PC-9 (cell line): ENCODE measurements around the gene RFK. TPM values are rescaled to one million over a fixed set of nuclear protein-coding genes. Genes with fewer than 3 reads are reported as not detected.

Experiments
- BruUV-seq: library from RNA; stranded (reverse); fragments of 400-500 nt; replicated peaks from 2 replicates; lab custom pipeline; 2021; lab: Mats Ljungman, UMichigan
- CTCF ChIA-PET: fragments of 300-600 bp; sonication (Branson Sonifier 250); formaldehyde crosslinking; loops from one replicate; lab custom pipeline; 2022; ENCODE audit warnings: antibody characterized with exemption; lab: Charles Lee
- POLR2A ChIA-PET: fragments of 300-600 bp; sonication (Branson Sonifier 250); formaldehyde crosslinking; loops from one replicate; lab custom pipeline; 2022; ENCODE audit warnings: antibody characterized with exemption; ENCODE audit not compliant: unreplicated experiment; lab: Charles Lee
- DNase-seq, 2 experiments: peaks; one replicate each; pipeline versions ENCODE4 v3.0.0 to v3.0.0-alpha.2; 2015 to 2022; ENCODE audit warnings: mixed read lengths in 1 of 2
- H2AFZ ChIP-seq: fragments of 200-600 bp; sonication (generic); 2 replicates; pipeline ENCODE4 v1.8.1; 2017; ENCODE audit warnings: antibody characterized with exemption
- H3F3A ChIP-seq: fragments of 200-600 bp; sonication (generic); 2 replicates; pipeline ENCODE4 v1.8.1; 2017; ENCODE audit warnings: antibody characterized with exemption, mild to moderate bottlenecking, low read depth; ENCODE audit not compliant: insufficient read depth
- H3K27ac ChIP-seq: fragments of 200-600 bp; sonication (generic); 2 replicates; pipeline ENCODE4 v1.6.1; 2016; ENCODE audit warnings: mixed run types
- H3K27me3 ChIP-seq: fragments of 200-600 bp; sonication (generic); 2 replicates; pipeline ENCODE4 v1.6.1; 2016; ENCODE audit warnings: low read depth, mixed run types; ENCODE audit not compliant: insufficient read depth
- H3K36me3 ChIP-seq: fragments of 200-600 bp; sonication (generic); 2 replicates; pipeline ENCODE4 v1.6.1; 2016; ENCODE audit warnings: low read depth, mixed run types
- H3K4me1 ChIP-seq: fragments of 200-600 bp; sonication (generic); replicated peaks from 2 replicates; pipeline ENCODE4 v1.6.1; 2016; ENCODE audit warnings: mixed run types; ENCODE audit not compliant: insufficient read depth
- H3K4me2 ChIP-seq: fragments of 200-600 bp; sonication (generic); 2 replicates; pipeline ENCODE4 v1.6.1; 2017; ENCODE audit warnings: mixed run types
- H3K4me3 ChIP-seq: fragments of 200-600 bp; sonication (generic); 2 replicates; pipeline ENCODE4 v1.6.1; 2016; ENCODE audit warnings: mixed run types
- H3K79me2 ChIP-seq: fragments of 200-600 bp; sonication (generic); 2 replicates; pipeline ENCODE4 v1.6.1; 2017; ENCODE audit warnings: low read depth, mixed run types
- H3K9me2 ChIP-seq: fragments of 200-600 bp; sonication (generic); 2 replicates; pipeline ENCODE4 v1.8.1; 2017; ENCODE audit warnings: mild to moderate bottlenecking; ENCODE audit not compliant: insufficient read depth
- H3K9me3 ChIP-seq: fragments of 200-600 bp; sonication (generic); 2 replicates; pipeline ENCODE4 v1.8.1; 2016; ENCODE audit warnings: low read depth; ENCODE audit not compliant: insufficient read depth
- H4K20me1 ChIP-seq: fragments of 200-600 bp; sonication (generic); 2 replicates; pipeline ENCODE4 v1.8.1; 2017; ENCODE audit not compliant: insufficient read depth
- EZH2 ChIP-seq: fragments of 200-600 bp; sonication (generic); IDR thresholded peaks from 2 replicates; pipeline ENCODE4 v1.8.0; 2017; ENCODE audit warnings: antibody characterized with exemption, low read depth
- intact Hi-C: fragments of 100-400 bp; cut with micrococcal nuclease; formaldehyde crosslinking; loops from one replicate; pipeline ENCODE4 v1.10.0; 2022; ENCODE audit not compliant: unreplicated experiment
- total RNA-seq: library from RNA; stranded (reverse); gene quantifications from 2 replicates; pipeline ENCODE4 v1.2.3, GENCODE V29; 2021
- TF ChIP-seq, protein P1 (sequence below): fragments of 200-600 bp; sonication (generic); conservative IDR thresholded peaks from 2 replicates; pipeline ENCODE4 v1.6.1; 2017; ENCODE audit warnings: mixed run types, antibody characterized with exemption, mild to moderate bottlenecking, moderate library complexity

RFK gene
- total RNA-seq, 1 experiment from 2014 or later: 20.6 TPM

DNA sequence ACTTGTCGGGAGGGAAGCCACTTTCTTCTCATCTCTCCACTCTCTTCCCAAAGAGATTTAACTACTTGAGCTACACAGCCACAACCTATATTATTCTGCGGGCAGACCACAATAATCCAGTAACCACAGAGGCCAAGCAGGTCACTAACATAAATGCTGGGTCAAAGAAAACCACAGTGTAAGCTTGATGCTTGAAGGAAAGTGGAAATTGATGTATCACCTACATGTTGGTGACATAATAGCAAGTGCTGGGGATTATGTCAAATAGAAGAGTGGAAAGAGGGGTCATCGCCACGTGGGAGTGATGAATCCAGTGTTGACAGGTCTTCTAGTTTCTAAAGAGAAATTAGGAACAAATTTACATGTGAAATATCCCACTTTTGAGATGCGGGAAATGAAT lies 40.9 kb downstream of the RFK start:
- POLR2A ChIA-PET: no interaction called here
- TF ChIP-seq, protein P1, sequence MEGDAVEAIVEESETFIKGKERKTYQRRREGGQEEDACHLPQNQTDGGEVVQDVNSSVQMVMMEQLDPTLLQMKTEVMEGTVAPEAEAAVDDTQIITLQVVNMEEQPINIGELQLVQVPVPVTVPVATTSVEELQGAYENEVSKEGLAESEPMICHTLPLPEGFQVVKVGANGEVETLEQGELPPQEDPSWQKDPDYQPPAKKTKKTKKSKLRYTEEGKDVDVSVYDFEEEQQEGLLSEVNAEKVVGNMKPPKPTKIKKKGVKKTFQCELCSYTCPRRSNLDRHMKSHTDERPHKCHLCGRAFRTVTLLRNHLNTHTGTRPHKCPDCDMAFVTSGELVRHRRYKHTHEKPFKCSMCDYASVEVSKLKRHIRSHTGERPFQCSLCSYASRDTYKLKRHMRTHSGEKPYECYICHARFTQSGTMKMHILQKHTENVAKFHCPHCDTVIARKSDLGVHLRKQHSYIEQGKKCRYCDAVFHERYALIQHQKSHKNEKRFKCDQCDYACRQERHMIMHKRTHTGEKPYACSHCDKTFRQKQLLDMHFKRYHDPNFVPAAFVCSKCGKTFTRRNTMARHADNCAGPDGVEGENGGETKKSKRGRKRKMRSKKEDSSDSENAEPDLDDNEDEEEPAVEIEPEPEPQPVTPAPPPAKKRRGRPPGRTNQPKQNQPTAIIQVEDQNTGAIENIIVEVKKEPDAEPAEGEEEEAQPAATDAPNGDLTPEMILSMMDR: no peak
- TF ChIP-seq EZH2: no peak
- H3K27ac ChIP-seq: no peak overlapping the region
- no peak overlapping the region for H2AFZ ChIP-seq
- CTCF ChIA-PET: interaction anchor here (1.0 kb wide), 1 partner anchor 41 kb away, joined by 4 read pairs; the partner anchor contains the start of gene RFK
- H3K4me1 ChIP-seq: peaks cover 21% of the 10 kb centered on the region
- H3K9me3 ChIP-seq: no peaks in the 10 kb centered on the region
- H3K27me3 ChIP-seq: no peaks in the 10 kb centered on the region
- H4K20me1 ChIP-seq: no peaks in the 10 kb centered on the region
- H3K79me2 ChIP-seq: no peaks in the 10 kb centered on the region
- no peaks in the 10 kb centered on the region for H3K36me3 ChIP-seq
- BruUV-seq: no TSS peak
- no peak overlapping the region for H3K4me3 ChIP-seq
- H3K4me2 ChIP-seq: no peak overlapping the region
- no peaks in the 10 kb centered on the region for H3K9me2 ChIP-seq
- peaks cover 8% of the 10 kb centered on the region; the same call in 1 of the 2 replicates for H3F3A ChIP-seq
- peak; percentile 29 to 59 for DNase-seq
- intact Hi-C loops: loop anchor here (2.0 kb wide), 2 partner anchors 20 to 32 kb away; no protein-coding TSS in a partner anchor

- H3K4me3 ChIP-seq: no peak overlapping the region
- H3K27me3 ChIP-seq: no peaks in the 10 kb centered on the region
- ChIA-PET POLR2A (interaction anchor here (0.6 kb wide), 1 partner anchor 36 kb away, joined by 9 read pairs; no protein-coding TSS in a partner anchor), CTCF (interaction anchor here (1.0 kb wide), 1 partner anchor 42 kb away, joined by 4 read pairs; the partner anchor contains the start of gene RFK)
- peaks cover 8% of the 10 kb centered on the region; the same call in 1 of the 2 replicates for H3F3A ChIP-seq
- H3K4me2 ChIP-seq: no peak overlapping the region; the same call in 1 of the 2 replicates
- intact Hi-C loops: loop anchor here (2.0 kb wide), 2 partner anchors 21 to 31 kb away; no protein-coding TSS in a partner anchor
- no peaks in the 10 kb centered on the region for H4K20me1 ChIP-seq
- H3K9me3 ChIP-seq: no peaks in the 10 kb centered on the region
- no peaks in the 10 kb centered on the region for H3K9me2 ChIP-seq
- BruUV-seq: no TSS peak
- H2AFZ ChIP-seq: no peak overlapping the region
- H3K36me3 ChIP-seq: no peaks in the 10 kb centered on the region
- H3K79me2 ChIP-seq: no peaks in the 10 kb centered on the region
- H3K4me1 ChIP-seq: peaks cover 21% of the 10 kb centered on the region
- H3K27ac ChIP-seq: no peak overlapping the region
- no peak for TF ChIP-seq EZH2
- TF ChIP-seq, protein P1: no peak
- DNase-seq: peak; percentile 40 to 84
Measured at GRCh38 chr9:76352026-76352620, 42.1 kb downstream of the RFK start.

DNA sequence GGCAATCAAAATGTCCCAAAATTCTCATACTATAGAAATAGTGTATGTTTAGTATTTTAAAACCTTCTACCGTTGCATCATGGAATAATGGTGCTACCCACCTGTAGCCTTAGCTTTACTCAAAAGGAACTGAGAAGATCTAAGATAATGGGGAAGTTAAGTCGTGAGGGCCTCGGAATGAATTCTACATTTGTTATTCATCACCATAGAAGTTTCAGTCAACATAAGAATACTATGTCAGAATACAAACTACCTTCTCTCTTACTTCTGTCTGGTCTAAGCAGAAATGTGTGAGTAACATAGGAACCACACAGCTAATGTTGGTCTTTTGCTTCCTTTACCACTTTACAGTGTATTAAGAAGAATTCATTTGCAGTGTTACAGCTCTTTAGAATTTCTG lies 43.2 kb downstream of the RFK start:
- Histone ChIP-seq H3K27ac (no peak overlapping the region), H4K20me1 (no peaks in the 10 kb centered on the region), H3K79me2 (no peaks in the 10 kb centered on the region), H3K4me1 (peaks cover 21% of the 10 kb centered on the region), H3K9me3 (no peaks in the 10 kb centered on the region), H2AFZ (no peak overlapping the region), H3K27me3 (no peaks in the 10 kb centered on the region), H3F3A (peaks cover 8% of the 10 kb centered on the region; the same call in 1 of the 2 replicates), H3K9me2 (no peaks in the 10 kb centered on the region), H3K36me3 (no peaks in the 10 kb centered on the region), H3K4me3 (no peak overlapping the region), H3K4me2 (no peak overlapping the region)
- ChIA-PET POLR2A (interaction anchor here (0.6 kb wide), 1 partner anchor 43 kb away, joined by 4 read pairs; the partner anchor contains the start of gene RFK), CTCF (no interaction called here)
- no TSS peak for BruUV-seq
- intact Hi-C loops: no loop called here
- TF ChIP-seq, protein P1: no peak
- no peak for TF ChIP-seq EZH2
- DNase-seq: no peak
